Endothelial cell of umbilical vein (primary cell): ENCODE results near the gene FGFR1OP2. TPM values are rescaled to one million over a fixed set of nuclear protein-coding genes. Genes with fewer than 3 reads are reported as not detected.

Experiments used
- BruUV-seq: library from RNA; stranded (reverse); fragments of 400-500 nt; replicated peaks from 2 replicates; lab custom pipeline; 2021; lab: Mats Ljungman, UMichigan
- CTCF ChIA-PET: fragments of 300-600, 350-600 bp; sonication (Branson Sonifier 250); formaldehyde crosslinking; loops from one replicate; lab custom pipeline; 2021; ENCODE audit warnings: antibody characterized with exemption, inconsistent platforms; lab: Charles Lee
- POLR2A ChIA-PET: fragments of 300-600, 350-600 bp; sonication (Branson Sonifier 250); formaldehyde crosslinking; loops from one replicate; lab custom pipeline; 2021; ENCODE audit warnings: antibody characterized with exemption, inconsistent platforms; lab: Charles Lee
- DNase-seq: peaks from one replicate; pipeline ENCODE4 v3.0.0-alpha.2; 2011; ENCODE audit warnings: low read depth, low spot score
- FAIRE-seq: peaks from 2 replicates; lab custom pipeline; 2011; peaks lifted over from hg19 to GRCh38; lab: Jason Lieb, UNC
- H2AFZ ChIP-seq: 2 replicates; pipeline ENCODE4 v1.6.0; 2012; ENCODE audit warnings: low read depth, low read length, control low read depth, inconsistent platforms
- H3K27ac ChIP-seq: 2 replicates; pipeline ENCODE4 v1.5.1; 2011; ENCODE audit warnings: low read depth, mild to moderate bottlenecking, control low read depth, low read length, moderate library complexity; ENCODE audit not compliant: insufficient read depth
- H3K27me3 ChIP-seq, 2 experiments: 2 replicates each; pipeline versions ENCODE4 v1.6.0 to v1.6.1; 2011; ENCODE audit warnings: low read length in 2 of 2, mixed read lengths in 1 of 2; ENCODE audit not compliant: control insufficient read depth in 2 of 2, insufficient read depth in 2 of 2
- H3K36me3 ChIP-seq, 2 experiments: 2 replicates in 1 of 2; 3 replicates in 1 of 2; pipeline ENCODE4 v1.5.1; 2011; ENCODE audit warnings: low read length in 2 of 2, mild to moderate bottlenecking in 1 of 2, moderate library complexity in 1 of 2; ENCODE audit not compliant: control insufficient read depth in 2 of 2, insufficient read depth in 2 of 2; ENCODE audit errors: extremely low read depth in 1 of 2
- H3K4me1 ChIP-seq: 3 replicates; pipeline ENCODE4 v1.5.1; 2011; ENCODE audit warnings: mild to moderate bottlenecking, low read length; ENCODE audit not compliant: control insufficient read depth, insufficient read depth; ENCODE audit errors: extremely low read depth
- H3K4me2 ChIP-seq: 2 replicates; pipeline ENCODE4 v1.6.1; 2011; ENCODE audit warnings: low read length, control low read depth, mixed read lengths; ENCODE audit not compliant: insufficient read depth
- H3K4me3 ChIP-seq, 3 experiments: fragments of 200-600 bp in 1 of 3; sonication (generic), shearing (Covaris generic) in 1 of 3; replicated peaks in 1 of 3; 2 replicates each; pipeline ENCODE4 v1.5.1; 2011 to 2016; ENCODE audit warnings: control low read depth in 3 of 3, low read length in 3 of 3, mild to moderate bottlenecking in 2 of 3, inconsistent platforms in 1 of 3, low read depth in 1 of 3, moderate library complexity in 1 of 3; ENCODE audit not compliant: insufficient read depth in 1 of 3
- H3K79me2 ChIP-seq: 2 replicates; pipeline ENCODE4 v1.6.0; 2012; ENCODE audit warnings: low read length, inconsistent platforms; ENCODE audit not compliant: control insufficient read depth, insufficient read depth
- H3K9ac ChIP-seq: replicated peaks from 2 replicates; pipeline ENCODE3; 2011; ENCODE audit warnings: low read length, control low read depth; ENCODE audit not compliant: insufficient read depth; ENCODE audit errors: extremely low read depth
- H3K9me1 ChIP-seq: replicated peaks from 3 replicates; pipeline ENCODE4 v1.6.0; 2011; ENCODE audit warnings: mild to moderate bottlenecking, low read length; ENCODE audit not compliant: control insufficient read depth, insufficient read depth; ENCODE audit errors: extremely low read depth
- H3K9me3 ChIP-seq: replicated peaks from 2 replicates; pipeline ENCODE4 v1.5.1; 2012; ENCODE audit warnings: low read length, inconsistent platforms; ENCODE audit not compliant: control insufficient read depth, insufficient read depth
- H4K20me1 ChIP-seq: replicated peaks from 2 replicates; pipeline ENCODE3; 2011; ENCODE audit warnings: mild to moderate bottlenecking, low read length; ENCODE audit not compliant: control insufficient read depth, insufficient read depth; ENCODE audit errors: extremely low read depth
- CTCF ChIP-seq, 2 donors: IDR thresholded peaks; 1 replicate in 1 of 2; 2 replicates in 1 of 2; pipeline ENCODE4 v1.5.1; 2011; ENCODE audit warnings: low read length in 2 of 2, mild to moderate bottlenecking in 2 of 2, moderate library complexity in 2 of 2, control low read depth in 1 of 2, inconsistent platforms in 1 of 2, low read depth in 1 of 2; ENCODE audit not compliant: insufficient read depth in 1 of 2; ENCODE audit errors: extremely low read depth in 1 of 2
- EZH2 ChIP-seq: IDR thresholded peaks from 2 replicates; pipeline ENCODE4 v1.6.1; 2012; ENCODE audit warnings: borderline replicate concordance, low read depth, mild to moderate bottlenecking, moderate library complexity, low read length, inconsistent platforms; ENCODE audit not compliant: severe bottlenecking
- FOS ChIP-seq: IDR thresholded peaks from 2 replicates; pipeline ENCODE4 v1.6.1; 2011; ENCODE audit warnings: mild to moderate bottlenecking, low read length, moderate library complexity, borderline replicate concordance; ENCODE audit not compliant: insufficient read depth
- GATA2 ChIP-seq: IDR thresholded peaks from 2 replicates; pipeline ENCODE4 v1.7.0; 2011; ENCODE audit warnings: low read depth, mild to moderate bottlenecking, moderate library complexity, mixed read lengths, low read length; ENCODE audit not compliant: insufficient read length, insufficient read depth
- JUN ChIP-seq: IDR thresholded peaks from 2 replicates; pipeline ENCODE4 v1.6.1; 2011; ENCODE audit warnings: borderline replicate concordance, low read depth; ENCODE audit not compliant: insufficient read length, insufficient read depth
- MAX ChIP-seq: IDR thresholded peaks from 2 replicates; pipeline ENCODE4 v1.6.1; 2011; ENCODE audit not compliant: insufficient read depth, insufficient read length
- MYC ChIP-seq: IDR thresholded peaks from one replicate; pipeline ENCODE4 v1.6.1; 2011; ENCODE audit warnings: mild to moderate bottlenecking, low read depth, low read length
- POLR2A ChIP-seq: IDR thresholded peaks from 2 replicates; pipeline ENCODE4 v1.6.1; 2012; ENCODE audit warnings: low read depth, mild to moderate bottlenecking, control low read depth, low read length
- POLR2AphosphoS5 ChIP-seq: IDR thresholded peaks from 2 replicates; pipeline ENCODE4 v1.6.1; 2012; ENCODE audit warnings: low read depth, mild to moderate bottlenecking, control low read depth, low read length, moderate library complexity; ENCODE audit not compliant: insufficient read depth
- dilution Hi-C: fragments of 300-500 bp; cut with MboI; formaldehyde crosslinking; loops from one replicate; pipeline ENCODE4 v1.15.0; 2019; ENCODE audit warnings: low sequenced_read_pairs; ENCODE audit not compliant: extremely low pct_ligation_motif_present
- intact Hi-C: fragments of 100-400 bp; cut with micrococcal nuclease; formaldehyde crosslinking; loops from one replicate; pipeline ENCODE4 v1.10.0; 2022
- polyA plus RNA-seq, 4 experiments: library from polyadenylated mRNA; depleted of rRNA in 3 of 4; stranded (reverse) in 3 of 4; unstranded in 1 of 4; fragments of >200 nt; gene quantifications; 2 replicates each; pipeline versions ENCODE4 v1.2.1 to v1.2.3, GENCODE V29; 2011 to 2012; ENCODE audit warnings: missing spikeins in 1 of 4
- total RNA-seq: library from RNA; stranded (reverse); gene quantifications from 2 replicates; pipeline ENCODE4 v1.2.3, GENCODE V29; 2021

The FGFR1OP2 gene
- total and polyA plus RNA-seq, 2 donors (not counting 3 experiments of a cell fraction or from before 2014, with no cell fraction given), result 22.7 to 49.3 TPM

GRCh38 chr12:27014085-27014858 is 76.0 kb downstream of the FGFR1OP2 start, which contains the start of gene TM7SF3:
TSS of gene TM7SF3 (minus strand) at chr12:27014384. CDS start at chr12:27014168, 216 bp downstream.
- H2AFZ ChIP-seq, result peak within 1 kb of the TSS; percentile 94
- peak within 1 kb of the TSS; percentile 85 for H3K9ac ChIP-seq
- H3K9me3 ChIP-seq, result no peaks in the 10 kb centered on the region
- no peaks in the 10 kb centered on the region for H4K20me1 ChIP-seq
- no peaks in the 10 kb centered on the region for H3K9me1 ChIP-seq
- POLR2A ChIA-PET, result no interaction called here
- FAIRE-seq (peak; percentile 75), DNase-seq (peak; percentile 83)
- intact Hi-C loops (loop anchor here (1.0 to 10.0 kb wide), 6 partner anchors 76 to 689 kb away; partner anchors contain the start of gene FGFR1OP2), dilution Hi-C loops (no loop called here)
- H3K79me2 ChIP-seq, result peaks cover 15% of the 10 kb centered on the region
- peak within 1 kb of the TSS; percentile 48 to 89 (median 65) for H3K4me3 ChIP-seq
- TF ChIP-seq EZH2 (no peak), GATA2 (no peak), POLR2AphosphoS5 (peak; percentile 82), POLR2A (peak; percentile 55), JUN (no peak), CTCF (IDR thresholded peaks at IDR 0.05; ENCODE audit: extremely low read depth in 1 of 2, insufficient read depth in 1 of 2, low read depth in 1 of 2, low read length in 2 of 2) (peak; percentile 87 to 99), MAX (no peak), MYC (no peak), FOS (no peak)
- peak within 1 kb of the TSS; percentile 96 for H3K4me2 ChIP-seq
- H3K4me1 ChIP-seq, result peaks cover 11% of the 10 kb centered on the region
- peak within 1 kb of the TSS; percentile 81 for H3K27ac ChIP-seq
- H3K36me3 ChIP-seq, result peaks cover 0 to 3% of the 10 kb centered on the region in 2 experiments
- CTCF ChIA-PET, result interaction anchor here (0.6 to 4.8 kb wide), 18 partner anchors 11 to 689 kb away, joined by 3 to 268 read pairs (median 4); partner anchors contain the start of gene ITPR2
- H3K27me3 ChIP-seq, result no peaks in the 10 kb centered on the region
- no TSS peak for BruUV-seq
